OCI-M1 (cell line): Measurements from ENCODE around the gene LRRC75A.
"Not testable (repeated sequence)": the region's sequence is repeated elsewhere in the genome, so short reads cannot be mapped to it uniquely, and the experiment has no call there.

Source experiments
- DNase-seq: peaks from one replicate; lab custom pipeline; 2025; lab: John Stamatoyannopoulos, UW

Gene LRRC75A

DNA sequence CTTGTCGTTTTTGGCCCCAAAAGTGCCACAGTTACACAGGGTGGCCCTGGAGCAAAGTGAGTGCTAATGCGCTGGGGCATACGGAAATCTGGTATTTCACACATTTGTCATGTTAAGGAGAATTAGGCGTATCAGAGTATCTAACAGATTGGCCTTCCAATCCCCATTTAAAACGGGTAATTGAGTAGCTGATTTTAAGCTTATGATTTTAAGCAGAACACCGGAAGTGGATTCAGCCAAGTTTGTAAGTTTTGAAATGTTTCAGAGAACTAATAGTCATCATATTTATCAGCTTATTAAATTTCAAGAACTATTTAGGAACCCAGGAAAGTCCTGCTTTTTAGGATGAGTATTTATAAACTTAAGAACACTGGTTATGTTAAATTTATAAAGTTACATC lies 19.5 kb downstream of the LRRC75A start:
- no peak for DNase-seq

DNA sequence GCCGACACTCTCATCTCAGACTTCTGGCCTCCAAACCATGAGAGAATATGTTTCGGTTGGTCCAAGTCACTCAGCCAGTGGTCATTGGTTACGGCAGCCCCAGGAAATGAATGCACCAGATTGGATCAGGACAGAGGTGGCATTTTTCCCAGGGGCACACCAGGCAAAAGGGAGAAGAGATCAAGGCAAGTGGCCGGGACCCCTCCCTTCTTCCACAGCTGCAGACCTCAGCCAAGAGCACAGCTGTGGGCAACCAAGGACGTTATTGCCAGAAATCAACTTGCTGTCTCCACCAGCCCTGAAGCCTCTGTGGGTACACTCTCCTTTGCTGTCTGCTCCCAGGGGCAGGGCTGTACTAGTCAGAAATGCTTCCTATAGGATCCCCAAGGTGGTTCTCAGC lies 20.7 kb downstream of the LRRC75A start:
- DNase-seq, result no peak

DNA sequence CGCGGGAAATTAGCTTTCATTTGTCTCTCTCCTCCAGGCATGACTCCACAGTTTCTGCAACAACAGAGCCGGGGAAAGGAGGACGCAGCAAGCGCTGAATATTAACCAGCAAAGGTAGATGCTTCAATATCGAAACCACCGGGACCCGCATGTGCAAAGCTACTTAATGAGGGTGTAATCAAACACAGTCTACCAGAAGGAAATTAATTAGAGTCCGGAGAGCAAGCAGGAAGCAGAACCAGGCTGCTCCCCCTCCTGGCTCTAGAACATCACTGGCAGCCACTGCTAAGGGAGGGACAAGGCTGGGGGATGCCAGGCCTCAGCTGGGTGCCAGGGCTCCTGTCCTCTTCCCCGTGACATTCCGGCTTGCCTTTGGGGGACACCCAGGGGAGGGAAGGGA lies 21.7 kb downstream of the LRRC75A start:
- DNase-seq, result no peak

DNA sequence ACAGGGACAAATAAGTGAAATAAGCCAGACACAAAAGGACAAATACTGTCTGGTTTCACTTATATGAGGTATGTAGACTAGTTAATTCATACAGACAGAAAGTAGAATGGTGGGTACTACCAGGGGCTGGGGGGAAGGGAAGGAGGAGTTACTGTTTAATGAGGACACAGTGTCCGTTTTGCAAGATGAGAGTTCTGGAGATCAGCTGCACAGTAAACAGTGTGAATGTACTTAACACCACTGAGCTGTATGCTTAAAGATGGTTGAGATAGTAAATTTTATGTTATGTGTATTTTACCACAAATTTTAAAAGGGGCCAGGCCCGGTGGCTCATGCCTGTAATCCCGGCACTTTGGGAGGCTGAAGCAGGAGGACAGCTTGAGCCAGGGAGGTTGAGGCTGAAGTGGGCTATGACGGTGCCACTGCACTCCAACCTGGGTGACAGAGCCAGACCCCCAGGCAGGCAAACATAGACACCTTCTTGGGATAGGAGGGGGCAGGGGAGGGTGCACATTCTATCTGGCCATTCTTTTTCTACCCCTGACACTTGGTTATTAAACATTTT lies 23.5 kb downstream of the LRRC75A start:
- DNase-seq, result no peak

DNA sequence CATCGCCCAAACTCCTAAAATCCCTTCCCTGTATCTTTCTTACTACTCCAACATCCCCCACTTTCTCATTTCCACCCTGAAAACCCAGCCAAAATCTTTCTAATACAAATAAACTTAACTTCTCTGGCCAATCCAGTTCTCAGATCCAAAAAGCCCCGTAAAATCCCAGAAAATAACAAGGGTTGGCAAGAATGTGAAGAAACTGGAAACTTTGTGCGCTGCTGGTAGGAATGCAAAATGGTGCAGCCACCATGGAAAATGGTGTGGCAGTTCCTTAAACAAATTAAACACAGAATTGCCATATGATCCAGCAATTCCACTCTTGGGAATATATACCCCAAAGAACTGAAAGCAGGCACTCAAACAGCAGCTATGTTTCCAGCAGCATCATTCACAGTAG lies 24.1 kb downstream of the LRRC75A start:
- no peak for DNase-seq

DNA sequence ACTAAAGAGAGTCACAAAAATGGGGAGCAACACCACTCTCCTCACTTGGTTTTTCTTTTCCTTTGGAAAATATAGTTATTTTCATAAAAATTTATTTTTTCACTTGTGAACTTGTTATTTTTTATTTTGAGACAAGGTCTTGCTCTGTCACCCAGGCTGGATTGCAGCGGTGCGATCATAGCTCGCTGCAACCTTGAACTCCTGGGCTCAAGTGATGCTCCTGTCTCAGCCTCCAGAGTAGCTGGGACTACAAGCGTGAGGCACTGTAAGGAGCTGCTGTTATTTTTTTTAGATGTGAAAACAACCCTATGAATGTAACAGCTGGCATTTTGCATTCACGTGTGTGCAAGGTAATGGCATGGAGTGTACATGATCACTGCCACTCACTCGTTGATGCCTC lies 24.9 kb downstream of the LRRC75A start:
- DNase-seq, result no peak

DNA sequence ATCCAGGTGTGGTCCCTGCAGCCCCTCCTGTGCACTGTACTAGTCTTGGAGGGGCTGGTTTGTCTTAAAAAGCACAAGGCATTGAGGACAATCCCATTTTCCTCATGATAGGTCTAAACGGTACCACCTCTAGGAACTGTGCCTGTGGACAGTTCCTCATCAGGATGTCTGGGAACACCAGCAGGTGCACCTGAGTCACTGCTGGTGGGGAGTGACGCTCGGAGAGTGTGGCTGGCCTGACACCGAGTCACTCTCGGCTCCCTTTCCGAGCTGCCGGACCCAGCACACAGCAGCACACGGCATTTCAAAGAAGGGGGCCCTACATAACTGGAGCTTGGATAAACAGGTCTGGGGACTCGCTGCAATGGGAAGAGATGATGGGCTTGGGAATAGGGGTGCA lies 25.6 kb downstream of the LRRC75A start:
- DNase-seq, result no peak

DNA sequence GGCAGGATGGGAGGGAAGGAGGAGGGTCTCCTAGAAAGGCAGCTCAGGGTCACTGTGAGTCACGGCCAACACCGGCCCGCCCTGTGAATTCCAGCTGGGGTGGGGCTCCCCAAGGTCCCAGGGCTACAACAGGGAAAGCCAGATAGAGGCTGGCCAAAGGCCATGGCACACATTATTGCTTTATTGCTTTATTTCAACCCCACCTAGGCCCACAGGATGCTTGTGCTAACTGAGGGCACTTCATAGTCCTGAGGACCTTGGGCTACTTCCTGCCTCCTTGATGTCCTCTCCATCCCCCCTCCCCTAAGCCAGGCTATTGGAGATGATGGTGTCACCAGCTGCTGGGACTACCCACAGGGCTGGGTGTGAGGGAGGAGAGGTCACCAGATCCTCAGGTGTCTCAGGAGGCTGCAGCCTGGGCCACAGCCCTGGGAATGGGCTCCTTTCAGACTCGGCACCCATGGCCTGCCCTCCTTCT lies 26.1 kb downstream of the LRRC75A start:
- DNase-seq, result no peak

DNA sequence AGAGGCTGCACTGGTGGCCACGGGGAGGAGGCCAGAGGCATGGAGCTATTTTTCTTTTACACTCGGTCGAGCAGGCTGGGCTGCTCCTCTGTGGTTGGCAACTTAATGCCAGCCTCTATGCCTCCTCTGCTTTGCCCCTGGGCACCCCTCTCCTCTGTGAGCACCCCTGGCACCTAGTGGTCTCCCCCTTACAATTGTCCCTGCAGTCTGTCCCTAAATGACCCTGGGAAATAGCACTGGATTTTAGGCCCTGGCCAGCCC lies 27.0 kb downstream of the LRRC75A start:
- DNase-seq, result no peak

DNA sequence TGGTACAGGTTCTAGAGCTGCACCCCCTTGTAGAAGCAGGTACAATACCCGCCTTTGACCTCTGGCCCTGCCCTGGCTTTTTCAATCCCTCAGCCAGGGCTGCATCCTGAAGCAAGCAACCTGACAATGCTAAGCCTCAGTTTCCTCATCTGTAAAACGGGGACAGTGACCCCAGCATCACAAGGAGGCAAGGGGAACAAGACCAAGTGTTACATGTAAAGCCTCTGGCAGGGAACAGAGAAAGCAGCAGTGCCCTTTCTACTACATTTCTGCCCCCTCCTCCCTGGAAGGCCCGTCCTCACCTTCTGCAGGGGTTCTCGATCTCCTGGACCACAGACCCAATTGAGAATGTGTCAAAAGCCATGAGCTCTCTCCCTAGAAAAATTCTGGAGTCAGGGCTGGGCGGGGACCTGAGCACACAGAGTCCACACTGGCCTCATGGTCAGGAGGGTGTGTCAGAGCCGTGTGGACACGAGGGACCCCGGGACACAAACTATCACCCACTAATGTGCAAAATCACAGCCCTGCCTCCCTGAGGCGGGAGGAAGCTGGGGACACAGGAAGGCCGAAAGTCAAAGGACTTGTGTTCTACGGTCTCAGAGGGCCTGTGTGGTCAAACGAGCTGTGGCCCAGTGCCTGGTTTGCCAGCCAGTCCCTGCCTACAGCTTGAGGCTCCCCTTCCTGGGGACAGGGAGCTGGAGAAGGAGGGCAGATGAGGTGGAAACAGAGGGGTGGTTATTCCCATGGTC lies 27.5 kb downstream of the LRRC75A start:
- DNase-seq, result no peak

DNA sequence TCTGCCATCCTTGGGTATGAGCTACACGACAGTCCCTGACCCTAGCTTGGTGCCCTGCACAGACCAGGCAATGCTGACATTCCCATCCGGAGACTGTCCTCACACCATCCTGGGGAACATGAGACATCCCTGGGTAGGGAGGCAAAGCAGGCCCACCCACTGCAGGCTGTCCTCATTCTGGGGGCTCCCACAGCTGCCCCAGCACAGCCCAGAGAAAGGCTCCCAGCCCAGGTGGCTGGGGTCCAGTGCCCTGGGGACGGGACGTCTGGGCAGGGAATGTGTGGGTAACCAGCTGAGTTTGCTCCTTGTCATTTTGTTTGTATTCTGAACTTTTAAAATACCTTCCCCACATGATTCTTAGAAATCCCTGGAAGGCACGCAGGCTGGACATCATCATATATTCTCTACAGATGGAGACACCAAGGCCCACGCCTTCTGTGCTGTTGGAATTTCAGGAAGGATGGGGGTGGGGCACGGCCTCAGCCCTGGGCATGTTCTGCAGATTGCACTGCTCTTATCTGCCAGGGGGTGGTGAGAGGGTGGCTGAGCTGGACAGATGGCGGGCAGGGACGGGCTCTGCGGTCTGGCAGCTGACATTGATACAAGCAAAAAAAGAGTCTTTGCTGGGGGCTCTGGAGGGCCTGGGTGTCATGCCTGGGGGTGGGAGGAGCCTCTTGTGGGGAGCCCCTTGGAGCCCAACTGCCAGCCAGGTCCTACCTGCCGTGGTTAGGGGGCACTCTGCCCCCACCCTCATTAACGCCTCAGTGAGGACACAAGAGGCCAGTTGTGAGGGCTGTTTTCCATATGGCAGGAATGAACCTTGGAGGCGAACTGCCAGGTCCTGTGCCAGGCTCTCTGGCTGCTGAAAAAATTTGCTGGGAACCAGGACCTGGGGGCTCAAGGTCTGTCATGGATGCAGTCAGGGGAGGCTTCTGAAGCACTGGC lies 28.4 kb downstream of the LRRC75A start:
- no peak for DNase-seq

DNA sequence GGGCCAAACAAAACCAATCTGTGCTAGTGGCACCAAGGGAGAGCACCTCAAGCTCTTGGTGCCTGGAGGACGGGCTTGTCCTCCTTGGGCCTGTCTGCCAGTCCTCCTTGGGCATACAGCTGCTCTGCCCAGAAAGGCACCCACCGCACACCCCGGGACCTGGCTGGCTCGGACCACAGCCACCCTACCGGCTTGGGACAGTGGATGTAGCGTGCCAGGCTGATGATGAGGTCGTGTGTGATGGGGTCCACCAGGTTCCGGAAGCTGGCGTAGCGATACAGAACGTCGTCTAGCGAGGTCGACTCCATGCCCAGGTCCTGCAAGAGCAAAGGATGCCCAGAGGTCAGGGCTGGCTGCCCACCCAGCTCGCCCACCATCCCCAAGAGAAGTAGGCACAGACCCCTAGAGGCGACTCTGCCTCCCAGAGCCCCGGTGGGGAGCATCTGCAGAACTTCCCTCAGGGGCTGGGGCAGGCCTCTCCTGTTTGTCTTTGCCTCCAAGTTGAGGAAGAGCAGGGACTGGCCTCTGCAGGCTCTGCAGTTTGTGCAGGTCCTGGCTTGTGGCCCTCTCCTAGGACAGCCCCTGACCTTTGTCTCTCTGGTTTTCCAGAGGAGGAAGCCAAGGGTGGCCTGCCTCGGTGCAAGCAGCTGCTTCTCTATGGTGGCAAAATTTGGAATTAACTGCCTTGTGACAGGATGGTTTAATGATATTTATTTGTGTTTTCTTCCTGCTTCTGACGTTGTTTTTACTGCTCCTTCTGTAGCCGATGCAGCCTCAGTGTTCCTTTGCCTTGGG lies 29.7 kb downstream of the LRRC75A start:
- no peak for DNase-seq

DNA sequence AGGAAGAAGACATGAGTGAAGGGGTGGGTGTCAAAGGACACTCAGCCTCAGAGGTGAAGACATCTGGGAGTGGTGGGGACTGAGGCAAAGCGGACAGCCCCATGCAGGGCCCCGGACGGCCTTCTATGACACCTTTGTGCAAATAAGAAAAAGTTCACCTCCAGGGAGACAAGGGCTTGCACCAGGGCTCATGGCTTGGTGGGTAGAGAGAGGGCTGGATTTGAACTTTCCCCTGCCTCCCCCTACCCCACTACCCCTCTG lies 30.5 kb downstream of the LRRC75A start:
- DNase-seq, result no peak

DNA sequence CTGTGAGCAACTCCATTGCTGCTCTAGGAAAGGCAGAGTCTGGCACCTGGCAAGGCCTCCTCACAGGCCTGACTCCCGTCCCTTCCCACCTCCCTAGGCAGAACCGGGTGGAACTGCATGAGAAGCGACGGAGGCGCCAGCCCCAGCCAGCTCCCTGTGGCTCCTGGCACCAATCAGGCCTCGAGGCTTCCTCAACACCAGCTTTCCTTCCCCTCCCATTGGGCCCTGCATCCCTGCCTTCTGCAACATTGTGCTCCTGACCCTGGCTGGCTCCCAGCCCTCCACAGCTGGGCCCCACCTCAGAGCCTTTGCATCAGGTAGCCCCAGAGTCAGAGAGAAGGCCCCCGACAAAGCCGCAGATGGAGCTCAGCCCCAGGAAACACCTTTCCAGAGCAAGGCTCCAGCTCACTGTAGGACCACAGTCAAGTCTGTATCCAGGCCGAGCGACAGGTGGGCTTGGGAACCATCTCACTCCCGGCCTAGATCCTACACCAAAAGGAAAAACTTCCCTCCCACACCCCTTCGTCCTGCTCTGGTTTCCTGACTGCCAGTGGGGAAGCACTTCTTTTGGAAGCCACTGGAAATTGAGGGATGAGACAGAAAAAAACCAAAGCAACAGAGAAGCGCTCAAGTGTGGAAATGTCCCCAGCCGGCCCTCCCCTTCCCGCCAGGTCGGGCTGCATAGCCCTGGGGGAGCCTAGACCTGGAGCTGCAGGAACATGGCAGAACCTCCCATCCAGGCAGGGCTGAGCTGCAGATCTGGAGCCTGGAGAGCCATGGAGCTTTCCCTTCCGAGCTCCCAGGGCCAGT lies 31.0 kb downstream of the LRRC75A start:
- DNase-seq, result no peak

DNA sequence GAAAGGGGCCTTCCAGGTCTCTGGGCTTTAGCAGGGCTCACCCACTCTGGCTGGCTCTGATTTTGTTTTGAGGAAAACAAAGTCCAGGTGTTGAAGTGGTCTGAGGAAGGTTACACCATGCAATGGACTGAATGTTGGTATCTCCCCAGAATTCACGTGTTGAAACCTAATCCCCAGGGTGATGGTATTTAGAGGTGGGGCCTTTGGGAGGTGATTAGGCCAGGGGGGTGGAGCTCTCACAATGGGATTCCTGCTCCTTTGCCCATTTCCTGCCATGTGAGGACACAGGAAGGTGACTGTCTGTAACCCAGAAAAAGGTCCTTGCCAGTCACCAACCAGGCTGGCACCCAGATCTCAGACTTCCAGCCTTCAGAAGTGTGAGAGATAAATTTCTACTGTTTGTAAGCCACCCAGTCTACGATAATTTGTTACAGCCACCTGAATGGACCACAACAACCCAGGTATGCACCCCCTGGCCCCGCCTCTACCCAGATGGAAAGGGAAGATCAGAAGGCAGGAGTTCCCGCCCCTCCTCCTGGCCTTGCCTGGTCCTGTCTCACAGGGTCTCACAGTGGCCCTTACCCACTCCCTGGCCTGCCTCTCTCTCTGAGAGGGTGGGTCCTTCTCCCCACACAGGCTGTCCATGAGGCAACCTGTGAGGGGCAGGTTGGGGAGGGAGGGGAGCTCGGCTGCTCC lies 32.0 kb downstream of the LRRC75A start:
- DNase-seq, result no peak

DNA sequence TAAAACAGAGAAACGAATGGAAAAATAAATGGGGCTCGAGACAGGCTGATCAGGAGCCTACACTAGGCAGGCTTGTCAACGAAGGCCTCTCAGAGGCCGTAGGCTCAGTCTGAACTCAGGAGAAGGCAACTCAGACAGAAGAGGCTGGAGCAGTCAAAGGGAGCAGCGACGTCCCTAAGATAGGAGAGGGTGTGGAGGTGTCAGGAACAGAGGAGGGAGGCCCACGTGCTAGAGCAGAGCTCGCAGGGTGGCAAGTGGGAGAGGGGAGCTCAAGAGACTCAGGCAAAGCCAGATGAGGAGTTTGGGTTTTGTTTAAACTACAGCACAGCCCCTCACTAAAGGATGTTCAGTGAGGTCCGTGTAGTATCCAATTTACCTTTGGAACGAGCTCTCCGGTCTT lies 32.7 kb downstream of the LRRC75A start:
- no peak for DNase-seq

DNA sequence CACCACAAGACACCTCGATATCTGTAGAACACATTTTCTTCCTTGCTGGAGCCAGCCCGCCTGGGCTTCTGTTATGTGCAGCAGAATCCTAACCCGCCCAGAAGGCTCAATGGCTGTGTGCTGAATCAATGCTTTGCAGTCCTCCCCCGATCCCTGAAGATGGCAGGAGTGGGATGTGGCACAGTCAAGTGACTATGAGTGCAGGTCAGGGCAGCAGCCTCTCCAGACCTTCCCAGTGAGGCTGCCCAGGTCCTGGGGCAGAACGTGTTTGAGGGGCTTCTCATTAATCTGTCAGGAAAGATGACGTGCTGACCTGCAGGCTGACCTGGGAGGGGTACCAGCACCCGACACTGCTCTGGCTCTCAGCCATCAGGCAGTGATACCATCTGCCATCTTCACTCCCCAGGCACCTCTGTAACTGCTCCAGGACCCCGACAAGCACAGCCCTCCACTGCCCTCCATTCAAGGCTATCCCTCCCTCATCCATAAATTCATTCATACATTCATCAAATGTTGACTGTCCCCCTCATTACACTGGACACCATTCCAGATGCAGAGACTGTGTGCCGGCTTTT lies 35.2 kb downstream of the LRRC75A start:
- no peak for DNase-seq

DNA sequence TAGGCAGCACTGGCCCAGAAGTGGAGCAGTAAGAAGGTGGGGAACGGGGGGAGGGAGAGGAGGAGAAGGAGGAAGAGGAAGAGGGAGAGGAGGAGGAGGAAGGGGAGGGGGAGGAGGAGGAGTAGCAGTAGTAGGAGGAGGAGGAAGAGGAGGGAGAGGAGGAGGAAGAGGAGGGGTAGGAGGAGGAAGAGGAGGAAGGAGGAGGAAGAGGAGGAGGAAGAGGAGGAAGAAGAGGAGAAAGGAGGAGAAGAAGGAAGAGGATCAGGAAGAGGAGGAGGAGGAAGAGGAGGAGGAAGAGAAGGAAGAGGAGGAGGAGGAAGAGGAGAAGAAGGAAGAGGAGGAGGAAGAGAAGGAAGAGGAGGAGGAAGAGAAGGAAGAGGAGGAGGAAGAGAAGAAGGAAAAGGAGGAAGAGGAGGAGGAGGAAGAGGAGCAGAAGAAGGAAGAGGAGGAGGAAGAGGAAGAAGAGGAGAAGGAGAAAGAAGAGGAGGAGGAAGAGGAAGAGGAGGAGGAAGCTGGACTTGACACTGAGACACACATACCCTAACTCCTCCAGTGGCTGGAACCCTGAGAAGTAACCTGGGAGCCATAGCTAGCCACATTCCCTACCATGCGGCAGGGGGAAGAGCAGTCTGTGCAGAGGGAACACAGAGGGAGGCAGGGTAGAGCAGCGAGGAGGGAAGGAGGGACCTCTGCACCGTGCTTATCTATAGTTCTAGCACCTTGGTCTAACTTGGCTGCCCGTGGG lies 35.8 kb downstream of the LRRC75A start:
- DNase-seq, result no peak

DNA sequence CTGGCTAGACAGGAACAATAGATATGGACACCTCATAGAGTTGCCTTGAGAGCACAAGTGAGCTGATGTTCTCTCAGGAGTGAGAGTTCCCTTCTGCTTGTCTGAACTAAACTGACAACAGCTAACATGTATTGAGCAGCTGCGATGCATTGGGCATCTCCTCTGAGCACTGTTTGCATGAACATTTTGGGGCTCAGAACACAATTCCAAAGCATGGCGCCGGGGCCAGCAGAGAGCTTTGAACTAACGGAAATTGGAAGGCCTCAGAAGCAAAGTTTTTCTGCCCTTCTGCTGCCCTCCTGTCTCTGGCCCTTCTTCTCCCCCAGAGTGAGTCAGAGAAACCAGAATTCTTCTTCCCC lies 38.5 kb downstream of the LRRC75A start:
- DNase-seq, result no peak

DNA sequence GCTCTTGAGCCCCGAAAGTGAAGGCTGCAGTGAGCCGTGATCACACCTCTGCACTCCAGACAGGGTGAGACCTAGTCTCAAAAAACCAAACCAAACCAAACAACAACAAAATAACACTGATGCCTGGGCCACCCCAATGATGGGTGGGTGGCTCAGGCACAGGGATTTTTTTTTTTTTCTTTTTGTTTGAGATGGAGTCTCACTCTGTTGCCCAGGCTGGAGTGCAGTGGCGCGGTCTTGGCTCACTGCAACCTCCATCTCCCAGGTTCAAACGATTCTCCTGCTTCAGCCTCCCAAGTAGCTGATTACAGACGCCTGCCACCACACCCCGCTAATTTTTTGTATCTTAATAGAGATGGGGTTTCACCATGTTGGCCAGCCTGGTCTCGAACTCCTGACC lies 39.7 kb downstream of the LRRC75A start:
- DNase-seq, result not testable (repeated sequence)
